ENCODE data around the gene SMOC2.

SMOC2 gene

GRCh38 chr6:168706471-168707177 is 265.6 kb downstream of the SMOC2 start:
- in situ Hi-C loops (cut with MboI; ENCODE audit: low sequenced_read_pairs, unreplicated experiment) = no loop called here
- no peak for TF ChIP-seq CTCF (IDR thresholded peaks at IDR 0.05; ENCODE audit: borderline replicate concordance, control extremely low read depth, extremely low read depth, insufficient read depth, missing control alignments)
- no peak for DNase-seq (ENCODE audit: low spot score)

DNA sequence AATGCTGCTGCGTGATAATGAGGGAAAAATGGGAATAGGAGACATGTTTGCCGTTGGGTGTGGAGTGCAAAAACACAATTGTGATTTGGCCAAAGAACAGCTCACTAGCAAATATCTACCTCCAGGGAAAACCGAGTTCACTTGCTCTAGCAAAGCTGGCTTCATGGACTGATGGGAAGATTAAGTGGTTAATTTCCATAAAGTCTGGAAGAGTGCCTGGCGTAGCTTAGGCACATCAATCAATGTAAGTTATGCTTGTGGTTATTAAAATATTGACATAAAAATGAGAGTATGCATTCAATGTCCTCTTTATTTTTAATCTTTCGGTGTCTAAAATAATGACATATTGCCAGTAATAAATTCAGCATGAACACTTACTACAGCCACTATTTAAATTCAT is 267.5 kb downstream of the SMOC2 start:
- TF ChIP-seq CTCF (IDR thresholded peaks at IDR 0.05; ENCODE audit: borderline replicate concordance, control extremely low read depth, extremely low read depth, insufficient read depth, missing control alignments) = no peak
- no peak for DNase-seq (ENCODE audit: low spot score)
- in situ Hi-C loops (cut with MboI; ENCODE audit: low sequenced_read_pairs, unreplicated experiment) = no loop called here

DNA sequence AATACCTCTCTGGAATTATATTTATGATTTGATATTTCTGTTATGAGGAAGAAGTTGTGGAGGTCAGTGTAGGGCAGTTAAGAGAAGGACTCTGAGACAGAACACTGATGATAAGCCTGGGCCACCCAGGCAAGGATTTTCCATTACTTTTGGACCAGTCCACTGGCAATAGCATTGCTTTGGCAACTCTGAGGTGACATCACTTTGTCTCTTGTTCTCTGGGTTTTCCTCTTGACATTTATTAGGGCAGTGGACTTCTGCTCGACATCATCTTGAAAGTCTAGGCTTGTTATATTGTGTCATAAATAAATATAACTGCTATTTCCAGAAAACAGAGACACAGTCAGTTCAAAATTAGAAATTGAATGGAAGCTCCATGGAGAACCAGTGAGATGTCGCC is 268.0 kb downstream of the SMOC2 start:
- DNase-seq (ENCODE audit: low spot score) = no peak
- in situ Hi-C loops (cut with MboI; ENCODE audit: low sequenced_read_pairs, unreplicated experiment) = no loop called here
- TF ChIP-seq CTCF (IDR thresholded peaks at IDR 0.05; ENCODE audit: borderline replicate concordance, control extremely low read depth, extremely low read depth, insufficient read depth, missing control alignments) = no peak

DNA sequence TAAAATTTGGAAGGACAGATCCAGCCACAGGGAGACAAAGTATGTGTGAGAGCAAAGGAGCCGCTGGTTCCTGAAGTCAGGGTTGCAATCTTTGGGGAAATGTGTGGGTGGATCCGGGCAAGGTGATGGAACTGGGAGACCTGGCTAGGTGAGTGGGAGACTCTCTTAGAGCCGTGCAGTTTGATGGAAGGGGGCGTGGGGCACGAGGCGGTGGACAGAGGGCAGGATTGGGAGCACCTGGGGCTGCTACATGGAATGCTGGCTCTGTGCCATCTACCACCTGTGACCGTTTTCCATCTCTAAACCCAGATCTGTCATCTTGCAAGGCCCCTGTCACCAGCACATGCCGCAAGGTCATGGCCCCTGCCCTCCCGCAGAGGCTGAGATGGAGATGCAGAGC is 268.4 kb downstream of the SMOC2 start:
- in situ Hi-C loops (cut with MboI; ENCODE audit: low sequenced_read_pairs, unreplicated experiment) = no loop called here
- DNase-seq (ENCODE audit: low spot score) = no peak
- TF ChIP-seq CTCF (IDR thresholded peaks at IDR 0.05; ENCODE audit: borderline replicate concordance, control extremely low read depth, extremely low read depth, insufficient read depth, missing control alignments) = no peak

DNA sequence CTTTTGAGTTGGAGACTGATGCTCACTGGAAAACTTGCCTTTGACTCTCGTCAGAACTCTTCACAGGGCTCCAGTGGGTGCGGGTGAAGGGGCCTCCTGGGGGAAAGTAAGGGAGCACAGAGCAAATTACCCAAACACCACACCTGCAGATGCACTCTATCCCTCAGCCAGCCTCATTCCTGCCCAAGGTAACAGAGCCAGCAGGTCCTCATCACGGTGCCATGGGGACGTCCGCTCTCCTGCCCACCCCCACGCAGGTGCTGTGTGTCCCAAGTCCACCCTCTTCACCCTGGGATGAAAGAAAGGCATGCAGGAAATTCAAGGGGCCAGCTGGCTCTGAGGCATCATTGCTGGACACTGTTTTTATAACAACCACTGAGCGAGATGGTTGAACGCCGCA is 269.0 kb downstream of the SMOC2 start:
- no peak for DNase-seq (ENCODE audit: low spot score)
- in situ Hi-C loops (cut with MboI; ENCODE audit: low sequenced_read_pairs, unreplicated experiment) = no loop called here
- TF ChIP-seq CTCF (IDR thresholded peaks at IDR 0.05; ENCODE audit: borderline replicate concordance, control extremely low read depth, extremely low read depth, insufficient read depth, missing control alignments) = no peak

DNA sequence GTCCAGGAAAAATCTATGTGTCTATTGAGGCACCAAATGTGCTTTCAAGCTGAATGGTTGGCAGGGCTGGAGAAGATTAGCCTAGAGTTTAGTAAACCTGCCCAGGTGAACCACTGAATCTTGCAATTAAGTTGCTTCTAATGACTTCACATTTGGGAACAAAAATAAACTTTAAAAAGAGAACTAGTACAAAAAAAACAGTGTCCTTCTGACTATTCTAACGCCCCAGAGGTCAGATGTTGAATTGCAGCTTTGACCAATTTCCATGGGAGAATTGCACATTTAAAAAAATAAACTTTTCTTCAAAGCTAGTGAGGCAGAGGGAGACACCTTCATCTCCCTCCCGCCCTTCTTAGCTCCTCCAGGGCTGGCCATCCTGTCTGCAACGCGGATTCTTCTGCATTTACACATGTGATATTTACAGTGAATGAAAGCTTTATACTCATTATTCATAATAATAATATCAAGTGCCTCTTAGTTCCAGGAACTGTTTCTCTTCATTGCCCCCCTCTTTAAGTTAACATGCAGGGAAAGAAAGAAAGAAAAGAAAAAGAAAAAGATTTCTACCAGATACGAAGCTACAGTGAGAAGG is 270.2 kb downstream of the SMOC2 start:
- in situ Hi-C loops (cut with MboI; ENCODE audit: low sequenced_read_pairs, unreplicated experiment) = no loop called here
- no peak for DNase-seq (ENCODE audit: low spot score)
- TF ChIP-seq CTCF (IDR thresholded peaks at IDR 0.05; ENCODE audit: borderline replicate concordance, control extremely low read depth, extremely low read depth, insufficient read depth, missing control alignments) = no peak
